Cardiac muscle cell (in vitro differentiated cells and primary cell): Measurements from ENCODE around the gene ANAPC4. TPM values are rescaled to one million over a fixed set of nuclear protein-coding genes. Genes with fewer than 3 reads are reported as not detected.

Experiments used
- DNase-seq, 2 donors: peaks; one replicate each; pipeline versions ENCODE4 v3.0.0 to v3.0.0-alpha.2; 2010 to 2017; ENCODE audit warnings: low read depth in 1 of 2, low spot score in 1 of 2
- H3K27ac ChIP-seq: fragments of 200-600 bp; sonication (generic); 2 replicates; pipeline ENCODE4 v1.5.1; 2016
- H3K27me3 ChIP-seq: fragments of 200-600 bp; sonication (generic); 2 replicates; pipeline ENCODE4 v1.6.0; 2016; ENCODE audit warnings: control low read depth
- H3K36me3 ChIP-seq: fragments of 200-600 bp; sonication (generic); 2 replicates; pipeline ENCODE4 v1.5.1; 2016; ENCODE audit warnings: control low read depth
- H3K4me1 ChIP-seq: fragments of 200-600 bp; sonication (generic); 2 replicates; pipeline ENCODE4 v1.8.1; 2017; ENCODE audit warnings: low read depth, mild to moderate bottlenecking, mixed run types
- H3K4me3 ChIP-seq: fragments of 200-600 bp; sonication (generic); 2 replicates; pipeline ENCODE4 v1.5.1; 2016; ENCODE audit warnings: mild to moderate bottlenecking
- H3K9me3 ChIP-seq: fragments of 200-600 bp; sonication (generic); 2 replicates; pipeline ENCODE4 v1.5.1; 2017; ENCODE audit warnings: low read depth, mild to moderate bottlenecking, control low read depth
- polyA plus RNA-seq: library from polyadenylated mRNA; unstranded; fragments of >200 nt; fragmentation: Nextera tagmentation; extraction: Ambion mirVana; gene quantifications from 2 replicates; pipeline ENCODE4 v1.2.1, GENCODE V29; 2016
- total RNA-seq: library from RNA; depleted of rRNA; stranded (reverse); fragments of >200 nt; gene quantifications from 2 replicates; pipeline ENCODE4 v1.2.3, GENCODE V29; 2016
- TF ChIP-seq, protein P1 (sequence below): IDR thresholded peaks from 2 replicates; pipeline ENCODE4 v1.5.1; 2012; ENCODE audit warnings: low read depth, mild to moderate bottlenecking, low read length

The ANAPC4 gene
- total and polyA plus RNA-seq, 2 experiments from 2014 or later = 20.8 to 39.3 TPM

- TF ChIP-seq, protein P1, sequence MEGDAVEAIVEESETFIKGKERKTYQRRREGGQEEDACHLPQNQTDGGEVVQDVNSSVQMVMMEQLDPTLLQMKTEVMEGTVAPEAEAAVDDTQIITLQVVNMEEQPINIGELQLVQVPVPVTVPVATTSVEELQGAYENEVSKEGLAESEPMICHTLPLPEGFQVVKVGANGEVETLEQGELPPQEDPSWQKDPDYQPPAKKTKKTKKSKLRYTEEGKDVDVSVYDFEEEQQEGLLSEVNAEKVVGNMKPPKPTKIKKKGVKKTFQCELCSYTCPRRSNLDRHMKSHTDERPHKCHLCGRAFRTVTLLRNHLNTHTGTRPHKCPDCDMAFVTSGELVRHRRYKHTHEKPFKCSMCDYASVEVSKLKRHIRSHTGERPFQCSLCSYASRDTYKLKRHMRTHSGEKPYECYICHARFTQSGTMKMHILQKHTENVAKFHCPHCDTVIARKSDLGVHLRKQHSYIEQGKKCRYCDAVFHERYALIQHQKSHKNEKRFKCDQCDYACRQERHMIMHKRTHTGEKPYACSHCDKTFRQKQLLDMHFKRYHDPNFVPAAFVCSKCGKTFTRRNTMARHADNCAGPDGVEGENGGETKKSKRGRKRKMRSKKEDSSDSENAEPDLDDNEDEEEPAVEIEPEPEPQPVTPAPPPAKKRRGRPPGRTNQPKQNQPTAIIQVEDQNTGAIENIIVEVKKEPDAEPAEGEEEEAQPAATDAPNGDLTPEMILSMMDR = no peak
Measured at GRCh38 chr4:25345744-25346143, 31.3 kb upstream of the ANAPC4 start.

DNA sequence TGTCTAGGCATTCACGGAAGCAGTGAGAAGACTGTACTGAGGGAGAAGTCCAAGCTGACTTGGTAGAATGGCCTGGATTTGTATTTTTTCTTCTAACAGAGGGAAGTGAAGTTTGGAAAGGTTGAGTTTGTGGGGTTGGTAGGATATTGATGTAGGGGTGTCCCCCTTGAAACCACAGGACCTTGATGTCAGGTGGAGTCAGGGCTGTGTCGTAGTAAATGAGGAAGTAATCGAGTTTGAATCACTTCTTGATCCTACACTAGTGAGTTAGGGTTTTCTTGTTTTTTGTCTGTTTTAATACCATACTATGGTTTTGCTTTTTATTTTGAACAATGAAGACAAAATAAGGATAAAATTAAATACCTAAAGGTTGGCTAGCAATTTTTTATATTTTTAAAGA, 30.1 kb upstream of the ANAPC4 start:
- H3K27me3 ChIP-seq = no peaks in the 10 kb centered on the region
- H3K36me3 ChIP-seq = no peaks in the 10 kb centered on the region
- H3K4me3 ChIP-seq = no peak overlapping the region
- no peaks in the 10 kb centered on the region for H3K9me3 ChIP-seq
- TF ChIP-seq, protein P1 = no peak
- DNase-seq = no peak
- peak overlapping the region; percentile 13 for H3K27ac ChIP-seq
- peaks cover 23% of the 10 kb centered on the region for H3K4me1 ChIP-seq

More at GRCh38 chr4:25345744-25346143, 31.3 kb upstream of the ANAPC4 start:
- H3K4me1 ChIP-seq = peaks cover 23% of the 10 kb centered on the region
- H3K27ac ChIP-seq = no peak overlapping the region
- peak in 1 of 2 donors; percentile 3 for DNase-seq
- H3K4me3 ChIP-seq = no peak overlapping the region
- H3K9me3 ChIP-seq = no peaks in the 10 kb centered on the region
- H3K36me3 ChIP-seq = no peaks in the 10 kb centered on the region
- no peaks in the 10 kb centered on the region for H3K27me3 ChIP-seq

DNA sequence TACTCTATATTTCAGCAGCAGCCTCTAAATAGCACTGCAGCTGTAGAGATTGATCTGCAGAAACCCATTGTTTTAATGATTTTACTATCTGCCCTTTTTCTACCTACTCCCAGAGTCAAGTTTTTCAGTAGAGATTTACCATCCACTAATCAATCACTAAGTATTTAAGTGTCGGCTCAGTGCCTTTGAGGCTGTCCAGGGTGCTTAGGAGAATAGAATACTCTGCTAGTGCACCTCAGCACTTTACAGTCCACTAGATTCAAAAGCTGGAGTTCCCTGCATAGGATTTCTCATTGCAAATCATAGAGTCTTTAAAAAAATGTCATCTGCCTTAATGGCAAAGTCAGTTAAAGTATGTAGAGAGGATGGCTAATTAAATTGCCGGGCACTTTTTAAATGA, 29.6 kb upstream of the ANAPC4 start:
- H3K4me3 ChIP-seq = no peak overlapping the region
- TF ChIP-seq, protein P1 = no peak
- H3K9me3 ChIP-seq = no peaks in the 10 kb centered on the region
- no peaks in the 10 kb centered on the region for H3K36me3 ChIP-seq
- H3K27me3 ChIP-seq = no peaks in the 10 kb centered on the region
- peak overlapping the region; percentile 13 for H3K27ac ChIP-seq
- DNase-seq = peak in 1 of 2 donors; percentile 57
- peaks cover 23% of the 10 kb centered on the region for H3K4me1 ChIP-seq

- Histone ChIP-seq H3K36me3 (no peaks in the 10 kb centered on the region), H3K4me3 (no peak overlapping the region), H3K9me3 (no peaks in the 10 kb centered on the region), H3K27ac (peak overlapping the region; percentile 80), H3K4me1 (peaks cover 23% of the 10 kb centered on the region), H3K27me3 (no peaks in the 10 kb centered on the region)
- no peak for DNase-seq
- TF ChIP-seq, protein P1 = no peak
Measured at GRCh38 chr4:25347971-25348370, 29.1 kb upstream of the ANAPC4 start.

DNA sequence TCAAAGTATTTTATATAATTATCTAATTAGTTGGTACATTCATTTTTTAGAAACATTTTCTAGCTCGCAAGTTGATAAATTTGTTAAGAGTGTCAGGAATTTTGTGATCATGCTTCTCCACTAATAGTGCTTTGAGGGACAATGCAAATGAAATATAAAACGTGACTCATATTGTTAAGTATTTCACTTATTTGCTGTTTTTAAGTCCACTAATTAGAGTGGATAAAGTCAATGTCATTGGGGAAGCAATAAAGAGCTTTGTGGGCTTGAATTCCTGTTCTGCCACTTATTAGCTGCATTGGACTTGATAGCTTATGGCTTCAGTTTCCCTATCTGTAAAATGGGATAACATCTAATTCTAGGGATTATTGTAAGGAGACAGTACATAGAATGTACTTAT, 26.5 kb upstream of the ANAPC4 start:
- Histone ChIP-seq H3K4me1 (peaks cover 23% of the 10 kb centered on the region), H3K27me3 (no peaks in the 10 kb centered on the region), H3K36me3 (no peaks in the 10 kb centered on the region), H3K9me3 (no peaks in the 10 kb centered on the region), H3K27ac (no peak overlapping the region), H3K4me3 (no peak overlapping the region)
- TF ChIP-seq, protein P1 = no peak
- DNase-seq = no peak
